Stimulated activated CD4-positive, alpha-beta T cell treated with anti-CD3 and anti-CD28 coated beads, TNF-alpha, amount 100 ng/mL, for 48 hours (primary cell): Measurements from ENCODE around the gene RASSF9.

Experiments used
- DNase-seq, 3 donors: peaks; one replicate each; pipeline ENCODE4 v3.0.0-alpha.2; 2020; ENCODE audit warnings: low read depth in 3 of 3

The RASSF9 gene

GRCh38 chr12:85836197-85837090 is at the start of gene RASSF9:
TSS of gene RASSF9 (minus strand) at chr12:85836409. CDS start at chr12:85836201, 208 bp downstream.
- no peak for DNase-seq

- DNase-seq, result no peak
Observed at GRCh38 chr12:85883763-85884162, 47.6 kb upstream of the RASSF9 start.

- no peak for DNase-seq
Observed at GRCh38 chr12:85877459-85877858, 41.2 kb upstream of the RASSF9 start.

GRCh38 chr12:85874031-85874461 is 37.8 kb upstream of the RASSF9 start, which contains the start of gene NTS:
TSS of gene NTS (plus strand) at chr12:85874295. CDS start at chr12:85874404, 109 bp downstream.
- no peak for DNase-seq

GRCh38 chr12:85872497-85873091 is 36.4 kb upstream of the RASSF9 start:
- DNase-seq, result no peak

GRCh38 chr12:85866986-85867776 is 31.0 kb upstream of the RASSF9 start:
- DNase-seq, result peak in 1 of 3 donors; percentile 4

GRCh38 chr12:85865890-85866289 is 29.7 kb upstream of the RASSF9 start:
- DNase-seq, result no peak

GRCh38 chr12:85856966-85857365 is 20.8 kb upstream of the RASSF9 start:
- no peak for DNase-seq

GRCh38 chr12:85855305-85855704 is 19.1 kb upstream of the RASSF9 start:
- no peak for DNase-seq

- no peak for DNase-seq
Observed at GRCh38 chr12:85849344-85849743, 13.1 kb upstream of the RASSF9 start.

GRCh38 chr12:85843606-85844310 is 7.5 kb upstream of the RASSF9 start:
- DNase-seq, result no peak

- DNase-seq, result no peak
Observed at GRCh38 chr12:85835426-85836196, 598 bp downstream of the RASSF9 start.

- no peak for DNase-seq
Observed at GRCh38 chr12:85834378-85834777, 1.8 kb downstream of the RASSF9 start.

- DNase-seq, result no peak
Observed at GRCh38 chr12:85833579-85833978, 2.6 kb downstream of the RASSF9 start.

- no peak for DNase-seq
Observed at GRCh38 chr12:85831327-85831990, 4.8 kb downstream of the RASSF9 start.

- no peak for DNase-seq
Observed at GRCh38 chr12:85829391-85829790, 6.8 kb downstream of the RASSF9 start.

- no peak for DNase-seq
Observed at GRCh38 chr12:85828576-85828975, 7.6 kb downstream of the RASSF9 start.

GRCh38 chr12:85825746-85826145 is 10.5 kb downstream of the RASSF9 start:
- DNase-seq, result no peak

GRCh38 chr12:85823436-85824180 is 12.6 kb downstream of the RASSF9 start:
- no peak for DNase-seq
